CD4-positive, alpha-beta memory T cell (primary cell): Measurements from ENCODE around the gene GUCY1A2. TPM values are rescaled to one million over a fixed set of nuclear protein-coding genes. Genes with fewer than 3 reads are reported as not detected.

Source experiments
- CTCF ChIA-PET: fragments of 350-600 bp; sonication (Branson Sonifier 250); formaldehyde crosslinking; loops from one replicate; lab custom pipeline; 2021; ENCODE audit warnings: inconsistent platforms; ENCODE audit not compliant: partially characterized antibody; lab: Charles Lee
- POLR2A ChIA-PET: fragments of 350-600 bp; sonication (Branson Sonifier 250); formaldehyde crosslinking; loops from one replicate; lab custom pipeline; 2021; ENCODE audit not compliant: partially characterized antibody; lab: Charles Lee
- DNase-seq, 5 donors: peaks; one replicate each; pipeline versions ENCODE4 v3.0.0 to v3.0.0-alpha.2; 2020 to 2022; ENCODE audit warnings: mixed read lengths in 1 of 5
- H3K27ac ChIP-seq: one replicate; pipeline ENCODE4 v1.7.0; 2013; ENCODE audit warnings: low read depth, low read length
- H3K27me3 ChIP-seq: 2 replicates; pipeline ENCODE4 v1.7.0; 2013; ENCODE audit warnings: mild to moderate bottlenecking, low read length, moderate library complexity; ENCODE audit not compliant: insufficient read depth
- H3K36me3 ChIP-seq: 2 replicates; pipeline ENCODE4 v1.7.0; 2013; ENCODE audit warnings: mild to moderate bottlenecking, low read length, moderate library complexity; ENCODE audit not compliant: insufficient read depth
- H3K4me1 ChIP-seq: 2 replicates; pipeline ENCODE4 v1.7.0; 2013; ENCODE audit warnings: mild to moderate bottlenecking, low read length, moderate library complexity; ENCODE audit not compliant: insufficient read depth
- H3K4me3 ChIP-seq, 2 donors: one replicate each; pipeline ENCODE4 v1.7.0; 2013; ENCODE audit warnings: low read length in 2 of 2, mild to moderate bottlenecking in 1 of 2
- H3K9me3 ChIP-seq, 2 donors: one replicate each; pipeline ENCODE4 v1.7.0; 2013; ENCODE audit warnings: low read length in 2 of 2, control low read depth in 1 of 2; ENCODE audit not compliant: control insufficient read depth in 1 of 2
- H3K27ac Mint-ChIP-seq, 7 donors: one replicate each; pipeline ENCODE4 v1.8.0; 2020 to 2021; ENCODE audit warnings: mixed read lengths in 7 of 7, mild to moderate bottlenecking in 6 of 7, inconsistent platforms in 3 of 7, moderate library complexity in 3 of 7
- H3K27me3 Mint-ChIP-seq, 2 donors: one replicate each; pipeline ENCODE4 v1.8.0; 2020 to 2021; ENCODE audit warnings: mixed read lengths in 2 of 2
- H3K36me3 Mint-ChIP-seq, 2 donors: one replicate each; pipeline ENCODE4 v1.8.0; 2020 to 2021; ENCODE audit warnings: mixed read lengths in 2 of 2, inconsistent platforms in 1 of 2, mild to moderate bottlenecking in 1 of 2
- H3K4me1 Mint-ChIP-seq, 4 donors: one replicate each; pipeline ENCODE4 v1.8.0; 2020 to 2021; ENCODE audit warnings: mixed read lengths in 4 of 4, mild to moderate bottlenecking in 1 of 4
- H3K4me3 Mint-ChIP-seq, 8 donors: one replicate each; pipeline ENCODE4 v1.8.0; 2020 to 2021; ENCODE audit warnings: mixed read lengths in 8 of 8, mild to moderate bottlenecking in 7 of 8, moderate library complexity in 6 of 8, inconsistent platforms in 3 of 8
- H3K9me3 Mint-ChIP-seq, 8 donors: one replicate each; pipeline ENCODE4 v1.8.0; 2020 to 2021; ENCODE audit warnings: mixed read lengths in 8 of 8, mild to moderate bottlenecking in 5 of 8, inconsistent platforms in 3 of 8, moderate library complexity in 1 of 8
- intact Hi-C: fragments of 100-400 bp; cut with micrococcal nuclease; formaldehyde crosslinking; loops from one replicate; pipeline ENCODE4 v1.15.1; 2023
- polyA plus RNA-seq, 2 donors: library from polyadenylated mRNA; unstranded; fragments of 300-500 nt; fragmentation: Illumina TruSeq; gene quantifications; one replicate each; pipeline ENCODE4 v1.2.3, GENCODE V29; 2021
- total RNA-seq, 2 experiments: library from RNA; stranded (reverse); gene quantifications; one replicate each; pipeline ENCODE4 v1.2.3, GENCODE V29; 2021

The GUCY1A2 gene
- total and polyA plus RNA-seq, 4 experiments from 2014 or later: 0.12 TPM; not detected in 3

DNA sequence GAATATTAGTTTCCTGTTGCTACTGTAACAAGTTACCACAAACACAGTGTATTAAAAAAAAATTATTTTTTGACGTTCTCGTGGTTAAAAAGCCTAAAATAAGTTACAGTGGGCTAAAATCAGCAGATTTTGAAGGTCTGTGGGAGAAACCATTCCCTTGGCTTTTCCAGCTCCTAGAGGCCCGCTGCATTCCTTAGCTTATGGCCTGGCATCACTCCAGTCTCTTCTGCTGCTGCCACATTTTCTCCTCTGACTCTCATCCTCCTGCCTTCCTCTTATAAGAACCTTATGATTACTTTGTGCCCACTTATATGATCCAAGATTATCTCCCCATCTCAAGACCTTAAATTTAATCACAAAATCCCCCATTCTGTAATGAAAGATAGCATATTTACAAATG is 392.7 kb downstream of the GUCY1A2 start:
- H3K4me3 Mint-ChIP-seq: no peak overlapping the region
- DNase-seq: no peak
- CTCF ChIA-PET: no interaction called here
- H3K27ac Mint-ChIP-seq: no peak overlapping the region
- Histone ChIP-seq H3K27me3 (no peaks in the 10 kb centered on the region), H3K4me1 (no peaks in the 10 kb centered on the region), H3K36me3 (no peaks in the 10 kb centered on the region), H3K9me3 (no peaks in the 10 kb centered on the region), H3K27ac (no peak overlapping the region), H3K4me3 (no peak overlapping the region)
- POLR2A ChIA-PET: no interaction called here
- H3K9me3 Mint-ChIP-seq: peaks cover 0 to 10% (median 4%) of the 10 kb centered on the region in 8 donors
- H3K27me3 Mint-ChIP-seq: no peaks in the 10 kb centered on the region
- intact Hi-C loops: no loop called here
- no peaks in the 10 kb centered on the region for H3K36me3 Mint-ChIP-seq
- no peaks in the 10 kb centered on the region for H3K4me1 Mint-ChIP-seq

DNA sequence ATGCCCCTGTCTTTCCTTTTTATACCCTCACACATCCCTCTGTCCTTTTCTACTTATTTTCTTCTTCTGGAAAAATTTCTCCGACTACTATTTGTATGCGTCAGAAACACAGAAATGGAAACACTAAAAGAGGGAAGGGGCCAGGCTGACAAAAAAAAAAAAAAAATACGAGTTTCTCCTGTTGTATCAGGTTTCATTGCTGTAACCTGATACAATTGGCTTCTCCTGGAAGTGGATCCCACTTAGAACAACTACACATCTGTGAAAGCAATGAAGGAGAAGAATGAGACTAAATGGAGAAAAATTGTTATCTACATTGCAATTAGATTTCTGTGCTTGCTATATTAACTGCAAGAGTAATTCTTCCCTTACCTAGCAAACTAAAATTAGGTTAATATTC is 393.9 kb downstream of the GUCY1A2 start:
- intact Hi-C loops: no loop called here
- no peaks in the 10 kb centered on the region for H3K9me3 ChIP-seq
- no peaks in the 10 kb centered on the region for H3K36me3 ChIP-seq
- Mint-ChIP-seq H3K4me1 (no peaks in the 10 kb centered on the region), H3K36me3 (no peaks in the 10 kb centered on the region), H3K9me3 (peaks cover 0 to 11% (median 4%) of the 10 kb centered on the region in 8 donors), H3K27me3 (no peaks in the 10 kb centered on the region), H3K4me3 (no peak overlapping the region), H3K27ac (no peak overlapping the region)
- no peaks in the 10 kb centered on the region for H3K4me1 ChIP-seq
- no peak overlapping the region for H3K4me3 ChIP-seq
- ChIA-PET POLR2A (no interaction called here), CTCF (no interaction called here)
- H3K27ac ChIP-seq: no peak overlapping the region
- no peak for DNase-seq
- H3K27me3 ChIP-seq: no peaks in the 10 kb centered on the region
